ENCODE measurements around the gene SUPT4H1.

SUPT4H1 gene

DNA sequence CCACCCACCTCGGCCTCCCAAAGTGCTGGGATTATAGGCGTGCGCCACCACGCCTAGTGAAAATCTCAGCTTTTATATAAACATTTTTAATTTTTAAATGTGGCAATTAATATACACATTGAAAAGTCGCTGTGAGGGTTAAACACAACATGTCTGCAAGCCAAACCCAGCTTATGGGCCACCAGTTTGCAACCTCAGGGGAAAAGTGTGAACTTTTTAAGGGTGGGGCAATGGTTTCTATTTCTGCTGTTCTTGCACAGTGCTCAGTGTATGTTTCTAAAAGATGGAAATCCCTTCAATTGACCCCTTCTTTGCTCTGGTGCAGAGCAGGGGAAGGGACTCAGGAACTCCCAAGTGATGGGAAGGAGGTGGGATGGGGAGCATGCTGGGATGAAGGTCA is 18.3 kb upstream of the SUPT4H1 start:
- Histone ChIP-seq H2BK5ac (ENCODE audit: low read length) (no peak overlapping the region), H2BK120ac (ENCODE audit: low read depth, low read length) (no peak overlapping the region), H3K79me1 (ENCODE audit: low read length) (no peaks in the 10 kb centered on the region), H2AK5ac (ENCODE audit: low read length) (no peak overlapping the region), H3K23ac (ENCODE audit: low read length) (no peak overlapping the region), H4K8ac (ENCODE audit: low read depth, low read length) (no peak overlapping the region), H3K4me1 (ENCODE audit: control insufficient read depth, low read depth, low read length) (no peaks in the 10 kb centered on the region), H3K79me2 (ENCODE audit: control insufficient read depth, insufficient read depth, low read length) (no peaks in the 10 kb centered on the region), H3K18ac (ENCODE audit: low read length) (no peak overlapping the region), H3K4ac (ENCODE audit: low read depth, low read length) (no peak overlapping the region), H3K36me3 (ENCODE audit: control insufficient read depth, insufficient read depth, low read length) (no peaks in the 10 kb centered on the region), H3K9ac (ENCODE audit: low read length) (no peak overlapping the region), H3K4me2 (ENCODE audit: low read length) (no peak overlapping the region), H3K56ac (ENCODE audit: low read length) (no peak overlapping the region), H2BK15ac (replicated peaks; ENCODE audit: low read depth) (no peak overlapping the region), H3K27me3 (ENCODE audit: insufficient read depth, low read length, poor library complexity) (no peaks in the 10 kb centered on the region), H3K27ac (ENCODE audit: low read depth, low read length) (no peak overlapping the region), H4K5ac (ENCODE audit: low read length) (no peak overlapping the region), H3K4me3 (ENCODE audit: low read length) (no peak overlapping the region)
- WGBS (ENCODE audit: extremely low coverage, insufficient coverage, low lambda C conversion rate), result no CpG with 5 or more reads among the region's 5 CpGs
- DNase-seq, result no peak

DNA sequence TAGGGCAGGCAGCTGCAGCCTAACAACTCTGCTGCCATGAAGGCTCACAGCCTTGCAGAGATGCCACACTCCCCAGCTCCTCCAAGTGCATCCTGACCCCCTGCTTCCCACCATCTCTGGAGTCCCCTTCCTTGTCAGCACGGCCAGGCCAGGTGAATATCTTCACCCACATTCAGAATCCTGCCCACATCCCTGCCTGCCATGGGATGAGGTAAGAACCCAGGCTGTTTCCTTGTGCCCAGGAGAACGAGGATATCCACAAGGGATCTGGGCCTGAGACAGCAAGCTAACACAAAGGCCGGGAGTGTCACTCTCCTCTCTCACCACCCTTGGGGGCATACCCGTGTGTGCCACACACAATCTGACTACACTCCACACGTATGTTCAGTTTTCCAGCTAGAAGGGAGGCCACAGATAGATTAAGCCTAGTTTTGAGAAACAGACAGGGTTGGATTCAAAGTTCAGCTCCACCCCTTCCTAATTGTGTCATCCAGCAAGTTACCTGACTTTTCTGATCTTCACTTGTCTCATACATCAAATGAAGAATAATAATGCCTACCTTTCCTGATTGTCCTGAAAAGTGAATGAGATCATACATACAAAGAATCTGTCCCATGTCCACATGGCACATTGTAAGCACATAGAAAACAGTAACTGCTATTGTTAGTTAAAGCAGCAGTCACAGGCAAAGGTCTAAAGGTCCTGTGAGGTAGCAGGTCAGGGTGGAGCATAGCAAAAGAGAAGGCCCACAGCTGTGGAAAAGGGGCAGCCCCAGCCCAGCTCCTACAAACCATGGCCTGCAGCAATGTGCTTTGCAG is 17.4 kb upstream of the SUPT4H1 start:
- H3K27ac ChIP-seq (ENCODE audit: low read depth, low read length), result no peak overlapping the region
- no CpG with 5 or more reads among the region's 5 CpGs for WGBS (ENCODE audit: extremely low coverage, insufficient coverage, low lambda C conversion rate)
- H3K56ac ChIP-seq (ENCODE audit: low read length), result no peak overlapping the region
- no peak overlapping the region for H2BK15ac ChIP-seq (replicated peaks; ENCODE audit: low read depth)
- no peaks in the 10 kb centered on the region for H3K27me3 ChIP-seq (ENCODE audit: insufficient read depth, low read length, poor library complexity)
- no peak overlapping the region for H4K5ac ChIP-seq (ENCODE audit: low read length)
- no peak overlapping the region for H2BK5ac ChIP-seq (ENCODE audit: low read length)
- DNase-seq, result no peak
- H3K36me3 ChIP-seq (ENCODE audit: control insufficient read depth, insufficient read depth, low read length), result no peaks in the 10 kb centered on the region
- no peak overlapping the region for H3K9ac ChIP-seq (ENCODE audit: low read length)
- no peak overlapping the region for H2AK5ac ChIP-seq (ENCODE audit: low read length)
- H3K18ac ChIP-seq (ENCODE audit: low read length), result no peak overlapping the region
- H3K23ac ChIP-seq (ENCODE audit: low read length), result no peak overlapping the region
- H4K8ac ChIP-seq (ENCODE audit: low read depth, low read length), result no peak overlapping the region
- H3K4me2 ChIP-seq (ENCODE audit: low read length), result no peak overlapping the region
- H3K4me1 ChIP-seq (ENCODE audit: control insufficient read depth, low read depth, low read length), result peaks cover 2% of the 10 kb centered on the region
- no peaks in the 10 kb centered on the region for H3K79me2 ChIP-seq (ENCODE audit: control insufficient read depth, insufficient read depth, low read length)
- no peaks in the 10 kb centered on the region for H3K79me1 ChIP-seq (ENCODE audit: low read length)
- H3K4ac ChIP-seq (ENCODE audit: low read depth, low read length), result no peak overlapping the region
- no peak overlapping the region for H2BK120ac ChIP-seq (ENCODE audit: low read depth, low read length)
- H3K4me3 ChIP-seq (ENCODE audit: low read length), result no peak overlapping the region

DNA sequence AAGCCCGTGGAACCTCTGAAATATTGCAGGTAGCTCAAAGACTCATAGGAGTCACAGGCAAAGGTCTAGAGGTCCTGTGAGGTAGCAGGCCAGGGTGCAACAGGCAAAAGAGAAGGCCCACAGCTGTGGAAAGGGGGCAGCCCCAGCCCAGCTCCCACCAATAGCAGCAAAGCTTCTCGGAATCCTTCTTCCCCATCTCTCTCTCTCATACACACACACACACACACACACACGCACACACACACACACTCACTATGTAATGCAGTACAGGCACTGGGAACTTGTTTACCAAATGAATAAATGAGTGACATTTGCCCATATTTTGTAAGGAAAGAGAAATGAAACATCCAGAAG is 16.8 kb upstream of the SUPT4H1 start:
- no peak overlapping the region for H2BK15ac ChIP-seq (replicated peaks; ENCODE audit: low read depth)
- no peak overlapping the region for H2BK5ac ChIP-seq (ENCODE audit: low read length)
- no peaks in the 10 kb centered on the region for H3K36me3 ChIP-seq (ENCODE audit: control insufficient read depth, insufficient read depth, low read length)
- no peak overlapping the region for H3K27ac ChIP-seq (ENCODE audit: low read depth, low read length)
- no peak overlapping the region for H4K5ac ChIP-seq (ENCODE audit: low read length)
- H3K4me3 ChIP-seq (ENCODE audit: low read length), result no peak overlapping the region
- peaks cover 2% of the 10 kb centered on the region for H3K4me1 ChIP-seq (ENCODE audit: control insufficient read depth, low read depth, low read length)
- no peaks in the 10 kb centered on the region for H3K27me3 ChIP-seq (ENCODE audit: insufficient read depth, low read length, poor library complexity)
- no CpG with 5 or more reads among the region's 3 CpGs for WGBS (ENCODE audit: extremely low coverage, insufficient coverage, low lambda C conversion rate)
- no peaks in the 10 kb centered on the region for H3K79me1 ChIP-seq (ENCODE audit: low read length)
- H3K4me2 ChIP-seq (ENCODE audit: low read length), result no peak overlapping the region
- no peaks in the 10 kb centered on the region for H3K79me2 ChIP-seq (ENCODE audit: control insufficient read depth, insufficient read depth, low read length)
- no peak overlapping the region for H3K23ac ChIP-seq (ENCODE audit: low read length)
- no peak overlapping the region for H3K9ac ChIP-seq (ENCODE audit: low read length)
- H4K8ac ChIP-seq (ENCODE audit: low read depth, low read length), result no peak overlapping the region
- DNase-seq, result no peak
- no peak overlapping the region for H3K4ac ChIP-seq (ENCODE audit: low read depth, low read length)
- no peak overlapping the region for H2AK5ac ChIP-seq (ENCODE audit: low read length)
- no peak overlapping the region for H3K18ac ChIP-seq (ENCODE audit: low read length)
- no peak overlapping the region for H3K56ac ChIP-seq (ENCODE audit: low read length)
- H2BK120ac ChIP-seq (ENCODE audit: low read depth, low read length), result no peak overlapping the region

DNA sequence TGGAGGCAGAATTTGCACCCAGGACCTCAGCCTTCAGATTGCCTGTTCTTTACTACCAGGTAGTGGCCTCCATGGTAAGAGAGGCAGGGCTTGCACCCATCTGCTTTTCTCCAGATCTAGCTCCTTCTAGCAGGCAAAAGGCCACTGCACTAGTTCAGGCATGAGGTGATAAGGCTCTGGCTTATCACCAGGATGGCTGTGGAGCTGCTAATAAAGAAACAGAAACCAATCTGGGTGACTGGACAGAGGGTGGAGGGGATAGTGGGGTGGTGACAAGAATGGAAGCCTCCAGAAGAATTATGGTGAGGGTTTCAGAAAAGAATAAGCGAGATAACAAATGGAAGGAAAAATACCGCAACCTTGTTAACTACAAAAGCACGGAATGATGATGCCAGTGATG is 15.5 kb upstream of the SUPT4H1 start:
- no CpG with 5 or more reads among the region's 3 CpGs for WGBS (ENCODE audit: extremely low coverage, insufficient coverage, low lambda C conversion rate)
- no peak overlapping the region for H4K8ac ChIP-seq (ENCODE audit: low read depth, low read length)
- no peaks in the 10 kb centered on the region for H3K79me2 ChIP-seq (ENCODE audit: control insufficient read depth, insufficient read depth, low read length)
- no peak overlapping the region for H2AK5ac ChIP-seq (ENCODE audit: low read length)
- no peak overlapping the region for H2BK5ac ChIP-seq (ENCODE audit: low read length)
- H2BK120ac ChIP-seq (ENCODE audit: low read depth, low read length), result no peak overlapping the region
- H3K23ac ChIP-seq (ENCODE audit: low read length), result no peak overlapping the region
- no peak overlapping the region for H3K27ac ChIP-seq (ENCODE audit: low read depth, low read length)
- no peaks in the 10 kb centered on the region for H3K27me3 ChIP-seq (ENCODE audit: insufficient read depth, low read length, poor library complexity)
- H4K5ac ChIP-seq (ENCODE audit: low read length), result no peak overlapping the region
- peaks cover 2% of the 10 kb centered on the region for H3K4me1 ChIP-seq (ENCODE audit: control insufficient read depth, low read depth, low read length)
- no peak overlapping the region for H2BK15ac ChIP-seq (replicated peaks; ENCODE audit: low read depth)
- H3K4me3 ChIP-seq (ENCODE audit: low read length), result no peak overlapping the region
- H3K18ac ChIP-seq (ENCODE audit: low read length), result no peak overlapping the region
- no peaks in the 10 kb centered on the region for H3K79me1 ChIP-seq (ENCODE audit: low read length)
- no peak overlapping the region for H3K9ac ChIP-seq (ENCODE audit: low read length)
- no peak for DNase-seq
- H3K4me2 ChIP-seq (ENCODE audit: low read length), result no peak overlapping the region
- H3K4ac ChIP-seq (ENCODE audit: low read depth, low read length), result no peak overlapping the region
- H3K36me3 ChIP-seq (ENCODE audit: control insufficient read depth, insufficient read depth, low read length), result no peaks in the 10 kb centered on the region
- no peak overlapping the region for H3K56ac ChIP-seq (ENCODE audit: low read length)

DNA sequence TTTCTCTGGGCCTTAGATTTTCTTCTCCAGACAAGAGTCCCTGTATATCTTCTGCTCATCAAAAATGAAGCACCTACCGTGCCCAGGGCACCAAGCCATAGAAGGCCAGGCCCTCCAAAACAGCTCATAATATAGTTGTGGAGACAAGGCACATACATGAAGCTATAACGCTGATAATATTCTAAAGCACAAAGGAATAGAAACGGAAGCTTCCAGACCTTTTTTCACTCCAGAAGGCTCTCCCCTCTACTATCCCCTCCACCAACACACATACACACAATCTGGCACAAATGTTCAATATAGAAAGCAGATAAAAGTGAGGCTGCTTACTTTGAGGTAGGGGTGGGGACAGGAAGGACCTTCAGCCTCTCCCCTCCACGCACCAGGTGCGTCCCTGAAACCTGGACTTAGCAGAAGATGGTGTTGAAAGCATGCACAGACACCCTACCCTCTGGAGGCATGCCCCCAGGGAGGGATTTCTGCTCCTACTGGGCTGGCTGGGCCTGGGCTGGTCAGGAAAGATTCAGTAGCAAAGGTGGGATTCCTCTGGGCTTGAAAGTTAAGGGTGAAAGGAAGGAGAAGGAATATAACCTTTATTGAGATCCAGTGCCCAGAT is 14.1 kb upstream of the SUPT4H1 start:
- no peak overlapping the region for H3K9ac ChIP-seq (ENCODE audit: low read length)
- no peak overlapping the region for H2BK5ac ChIP-seq (ENCODE audit: low read length)
- H3K4me2 ChIP-seq (ENCODE audit: low read length), result no peak overlapping the region
- H3K4me1 ChIP-seq (ENCODE audit: control insufficient read depth, low read depth, low read length), result peaks cover 2% of the 10 kb centered on the region
- no peak overlapping the region for H2BK15ac ChIP-seq (replicated peaks; ENCODE audit: low read depth)
- H3K79me1 ChIP-seq (ENCODE audit: low read length), result no peaks in the 10 kb centered on the region
- no peak overlapping the region for H2BK120ac ChIP-seq (ENCODE audit: low read depth, low read length)
- DNase-seq, result no peak
- H3K79me2 ChIP-seq (ENCODE audit: control insufficient read depth, insufficient read depth, low read length), result no peaks in the 10 kb centered on the region
- no peak overlapping the region for H3K23ac ChIP-seq (ENCODE audit: low read length)
- H3K4ac ChIP-seq (ENCODE audit: low read depth, low read length), result no peak overlapping the region
- H3K56ac ChIP-seq (ENCODE audit: low read length), result no peak overlapping the region
- no peak overlapping the region for H3K18ac ChIP-seq (ENCODE audit: low read length)
- no peak overlapping the region for H4K5ac ChIP-seq (ENCODE audit: low read length)
- H3K36me3 ChIP-seq (ENCODE audit: control insufficient read depth, insufficient read depth, low read length), result no peaks in the 10 kb centered on the region
- H4K8ac ChIP-seq (ENCODE audit: low read depth, low read length), result no peak overlapping the region
- H3K27me3 ChIP-seq (ENCODE audit: insufficient read depth, low read length, poor library complexity), result no peaks in the 10 kb centered on the region
- H2AK5ac ChIP-seq (ENCODE audit: low read length), result no peak overlapping the region
- no peak overlapping the region for H3K4me3 ChIP-seq (ENCODE audit: low read length)
- WGBS (ENCODE audit: extremely low coverage, insufficient coverage, low lambda C conversion rate), result no CpG with 5 or more reads among the region's 5 CpGs
- H3K27ac ChIP-seq (ENCODE audit: low read depth, low read length), result no peak overlapping the region
